Mesendoderm (in vitro differentiated cells): ENCODE data around the gene EXD2.

ENCODE experiments used
- DNase-seq: peaks from one replicate; pipeline ENCODE4 v3.0.0; 2013
- H2AK5ac ChIP-seq: 2 replicates; pipeline ENCODE4 v1.6.1; 2013; ENCODE audit warnings: low read length, inconsistent platforms
- H2BK120ac ChIP-seq: 2 replicates; pipeline ENCODE4 v1.6.1; 2013; ENCODE audit warnings: low read depth, mild to moderate bottlenecking, low read length, moderate library complexity, mixed read lengths
- H2BK15ac ChIP-seq: replicated peaks from 2 replicates; pipeline ENCODE4 v1.6.1; 2013; ENCODE audit warnings: low read depth, mild to moderate bottlenecking, moderate library complexity
- H2BK5ac ChIP-seq: 2 replicates; pipeline ENCODE4 v1.6.1; 2013; ENCODE audit warnings: low read length, inconsistent platforms
- H3K18ac ChIP-seq: 2 replicates; pipeline ENCODE4 v1.6.1; 2013; ENCODE audit warnings: mild to moderate bottlenecking, low read length, mixed read lengths
- H3K23ac ChIP-seq: one replicate; pipeline ENCODE4 v1.6.1; 2013; ENCODE audit warnings: low read length
- H3K27ac ChIP-seq: 2 replicates; pipeline ENCODE4 v1.5.1; 2013; ENCODE audit warnings: low read depth, mild to moderate bottlenecking, inconsistent platforms, low read length, moderate library complexity
- H3K27me3 ChIP-seq: 2 replicates; pipeline ENCODE4 v1.6.1; 2013; ENCODE audit warnings: low read length, control low read depth, mild to moderate bottlenecking, inconsistent platforms; ENCODE audit not compliant: insufficient read depth, poor library complexity
- H3K36me3 ChIP-seq: 2 replicates; pipeline ENCODE4 v1.6.1; 2013; ENCODE audit warnings: low read length, inconsistent platforms; ENCODE audit not compliant: control insufficient read depth, insufficient read depth
- H3K4ac ChIP-seq: one replicate; pipeline ENCODE4 v1.6.1; 2013; ENCODE audit warnings: low read depth, mild to moderate bottlenecking, low read length, moderate library complexity
- H3K4me1 ChIP-seq: 2 replicates; pipeline ENCODE4 v1.6.1; 2013; ENCODE audit warnings: low read depth, low read length, inconsistent platforms; ENCODE audit not compliant: control insufficient read depth
- H3K4me2 ChIP-seq: 2 replicates; pipeline ENCODE4 v1.6.1; 2013; ENCODE audit warnings: low read length
- H3K4me3 ChIP-seq: 2 replicates; pipeline ENCODE4 v1.5.1; 2013; ENCODE audit warnings: mild to moderate bottlenecking, low read length
- H3K56ac ChIP-seq: one replicate; pipeline ENCODE4 v1.6.1; 2013; ENCODE audit warnings: low read length
- H3K79me1 ChIP-seq: 2 replicates; pipeline ENCODE4 v1.6.1; 2013; ENCODE audit warnings: low read length, inconsistent platforms
- H3K79me2 ChIP-seq: 2 replicates; pipeline ENCODE4 v1.6.1; 2013; ENCODE audit warnings: mild to moderate bottlenecking, low read length; ENCODE audit not compliant: control insufficient read depth, insufficient read depth
- H3K9ac ChIP-seq: 2 replicates; pipeline ENCODE4 v1.6.1; 2013; ENCODE audit warnings: low read length, inconsistent platforms
- H4K5ac ChIP-seq: one replicate; pipeline ENCODE4 v1.6.1; 2013; ENCODE audit warnings: low read length
- H4K8ac ChIP-seq: one replicate; pipeline ENCODE4 v1.6.1; 2013; ENCODE audit warnings: low read depth, mild to moderate bottlenecking, control low read depth, low read length, moderate library complexity
- WGBS: extraction: QIAGEN DNeasy Blood & Tissue Kit; methylation state at CpG from one replicate; pipeline ENCODE4 v1.1.7; 2013; ENCODE audit warnings: low lambda C conversion rate, missing lambda C conversion rate; ENCODE audit not compliant: insufficient coverage; ENCODE audit errors: extremely low coverage; 5-methylcytosine and 5-hydroxymethylcytosine counted together

EXD2 gene

DNA sequence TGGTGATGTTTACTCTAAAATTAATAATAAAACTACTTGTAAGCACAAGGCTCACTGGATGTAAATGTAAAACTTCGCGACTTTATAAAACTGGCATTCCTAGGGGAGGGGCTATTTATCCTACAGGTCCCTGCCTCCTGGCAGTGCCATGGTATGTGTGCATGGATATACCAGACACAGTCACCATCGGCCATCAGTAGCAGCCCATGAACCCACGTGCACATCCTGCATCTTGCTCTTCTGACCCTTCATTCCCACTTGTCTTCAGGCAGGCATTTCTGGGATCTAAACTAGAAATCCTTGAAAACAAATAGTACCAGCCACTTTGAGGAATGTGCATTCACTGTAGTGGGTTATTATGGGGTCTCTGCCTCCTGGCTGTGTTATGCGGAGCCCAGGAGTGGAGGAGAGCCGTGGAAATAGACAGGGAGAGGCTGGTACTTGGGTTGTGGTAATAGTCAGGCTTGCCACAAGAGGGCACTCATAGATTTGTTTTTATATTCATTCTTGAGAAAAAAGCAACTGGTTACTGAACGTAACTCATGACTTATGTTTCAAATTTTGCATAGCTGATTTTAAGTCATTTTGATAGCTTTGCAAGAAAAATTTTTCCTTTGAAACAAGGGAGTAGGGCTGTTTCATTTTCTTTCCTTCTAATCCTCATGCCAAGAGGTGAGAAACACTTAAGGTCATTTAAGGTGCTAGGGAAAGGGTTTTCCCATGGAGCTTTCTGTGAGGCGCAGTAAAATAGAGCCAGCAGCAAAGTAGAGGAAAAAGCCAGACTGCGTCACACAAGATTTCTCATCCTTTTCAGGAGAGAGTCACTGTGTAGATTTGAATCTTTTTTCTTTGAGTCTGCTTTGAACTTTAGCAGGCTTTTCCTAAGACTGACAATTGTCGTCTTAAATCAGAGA is 51.3 kb downstream of the EXD2 start:
- H3K4ac ChIP-seq = no peak overlapping the region
- H4K5ac ChIP-seq = no peak overlapping the region
- H2BK5ac ChIP-seq = no peak overlapping the region
- no peaks in the 10 kb centered on the region for H3K36me3 ChIP-seq
- no peak overlapping the region for H2BK120ac ChIP-seq
- no peak overlapping the region for H2AK5ac ChIP-seq
- no peak overlapping the region for H3K4me2 ChIP-seq
- H3K18ac ChIP-seq = no peak overlapping the region
- H3K23ac ChIP-seq = no peak overlapping the region
- no peaks in the 10 kb centered on the region for H3K79me2 ChIP-seq
- H3K79me1 ChIP-seq = no peaks in the 10 kb centered on the region
- no peak overlapping the region for H4K8ac ChIP-seq
- H2BK15ac ChIP-seq = no peak overlapping the region
- H3K9ac ChIP-seq = no peak overlapping the region
- no peaks in the 10 kb centered on the region for H3K4me1 ChIP-seq
- no peak overlapping the region for H3K4me3 ChIP-seq
- H3K56ac ChIP-seq = no peak overlapping the region
- H3K27me3 ChIP-seq = no peaks in the 10 kb centered on the region
- WGBS = no CpG with 5 or more reads among the region's 10 CpGs
- peak; percentile 73 for DNase-seq
- H3K27ac ChIP-seq = no peak overlapping the region

DNA sequence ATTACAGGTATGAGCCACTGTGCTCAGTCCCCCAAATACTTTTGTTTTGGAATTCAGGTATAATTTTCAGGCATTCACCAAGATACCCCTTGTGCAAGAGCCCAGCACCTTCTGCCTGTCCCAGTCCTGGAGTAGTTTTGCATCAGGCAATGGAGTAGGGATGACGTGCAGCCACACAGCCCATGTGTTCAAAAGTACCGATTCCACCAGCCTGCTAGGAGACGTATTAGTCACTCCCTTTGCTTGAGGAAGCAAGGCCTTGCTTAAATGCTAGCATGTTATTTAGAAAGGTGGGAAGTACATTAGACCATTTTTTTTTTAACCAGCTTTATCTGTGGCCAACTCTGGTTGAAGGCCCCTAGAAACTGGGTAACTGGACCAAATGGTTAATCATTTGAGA is 53.6 kb downstream of the EXD2 start:
- no CpG with 5 or more reads among the region's 3 CpGs for WGBS
- Histone ChIP-seq H3K23ac (no peak overlapping the region), H2AK5ac (no peak overlapping the region), H3K27ac (no peak overlapping the region), H3K4ac (no peak overlapping the region), H3K79me1 (no peaks in the 10 kb centered on the region), H3K4me2 (no peak overlapping the region), H2BK15ac (no peak overlapping the region), H4K8ac (no peak overlapping the region), H3K4me3 (no peak overlapping the region), H3K36me3 (no peaks in the 10 kb centered on the region), H4K5ac (no peak overlapping the region), H3K9ac (no peak overlapping the region), H3K18ac (no peak overlapping the region), H3K56ac (no peak overlapping the region), H2BK5ac (no peak overlapping the region), H2BK120ac (no peak overlapping the region), H3K4me1 (no peaks in the 10 kb centered on the region), H3K27me3 (no peaks in the 10 kb centered on the region), H3K79me2 (no peaks in the 10 kb centered on the region)
- no peak for DNase-seq

DNA sequence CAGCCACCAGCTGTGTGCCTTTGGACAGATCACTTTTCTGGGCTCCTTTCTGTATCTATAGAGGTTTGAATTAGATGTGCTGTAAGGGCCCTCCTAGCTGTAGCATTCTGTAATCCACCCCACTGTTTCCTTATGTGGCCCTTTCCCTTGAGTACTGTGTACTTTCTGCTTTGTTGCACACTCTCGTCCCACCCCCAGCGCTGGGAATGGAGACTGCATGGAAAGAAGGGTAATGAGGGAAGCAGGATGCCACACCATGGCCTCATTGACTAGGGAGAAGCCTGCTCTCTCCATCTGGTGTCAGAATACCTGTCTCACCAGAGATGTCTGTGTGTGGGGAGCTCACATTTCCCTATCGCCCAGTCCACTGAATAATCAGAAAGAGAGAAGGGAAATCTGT is 55.0 kb downstream of the EXD2 start:
- Histone ChIP-seq H4K5ac (no peak overlapping the region), H3K4ac (no peak overlapping the region), H3K18ac (no peak overlapping the region), H2BK15ac (no peak overlapping the region), H2AK5ac (no peak overlapping the region), H3K27ac (no peak overlapping the region), H2BK5ac (no peak overlapping the region), H2BK120ac (no peak overlapping the region), H3K4me1 (no peaks in the 10 kb centered on the region), H3K9ac (no peak overlapping the region), H3K23ac (no peak overlapping the region), H3K79me2 (no peaks in the 10 kb centered on the region), H3K4me2 (no peak overlapping the region), H3K36me3 (no peaks in the 10 kb centered on the region), H3K4me3 (no peak overlapping the region), H4K8ac (no peak overlapping the region), H3K56ac (no peak overlapping the region), H3K79me1 (no peaks in the 10 kb centered on the region), H3K27me3 (no peaks in the 10 kb centered on the region)
- DNase-seq = no peak
- no CpG with 5 or more reads among the region's 3 CpGs for WGBS

DNA sequence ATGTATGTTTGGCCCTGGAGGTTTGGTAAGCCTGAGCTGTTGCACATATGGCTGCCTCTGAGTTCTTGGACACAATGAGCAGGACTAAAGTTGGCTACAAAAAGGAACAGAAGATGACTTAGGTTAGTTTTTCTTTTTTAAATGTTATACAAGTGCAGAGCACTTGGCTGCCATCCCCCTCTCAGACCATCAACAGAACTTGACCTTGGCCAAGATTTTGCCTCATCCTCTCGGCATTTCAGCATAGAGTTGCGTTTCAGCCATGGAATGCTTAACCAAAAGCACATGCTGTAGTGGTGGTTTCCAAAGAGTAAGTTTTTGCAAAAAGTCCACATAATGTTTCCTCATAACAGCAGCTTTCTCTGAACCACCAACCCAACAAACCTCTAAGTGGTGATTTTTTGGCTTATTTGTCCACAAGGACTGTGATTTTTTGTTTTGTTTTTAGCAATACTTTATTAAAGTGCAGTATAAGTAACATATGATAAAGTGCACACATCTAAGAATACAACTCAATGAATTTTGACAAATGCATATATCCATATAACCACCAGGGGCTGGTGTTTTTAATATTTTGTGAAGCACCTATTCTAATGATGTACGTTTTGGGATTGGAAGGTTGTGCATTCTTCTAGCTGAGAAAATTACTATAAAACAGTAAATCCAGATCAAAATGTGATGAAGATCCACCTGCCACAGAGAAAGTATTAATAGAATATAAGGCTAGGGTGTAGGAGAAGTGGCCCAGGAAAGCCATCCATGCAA is 56.6 kb downstream of the EXD2 start:
- Histone ChIP-seq H3K79me1 (no peaks in the 10 kb centered on the region), H3K79me2 (no peaks in the 10 kb centered on the region), H3K4me3 (no peak overlapping the region), H3K4me2 (no peak overlapping the region), H3K4me1 (no peaks in the 10 kb centered on the region), H2AK5ac (no peak overlapping the region), H3K4ac (no peak overlapping the region), H4K8ac (no peak overlapping the region), H3K9ac (no peak overlapping the region), H3K23ac (no peak overlapping the region), H4K5ac (no peak overlapping the region), H3K27ac (no peak overlapping the region), H2BK15ac (no peak overlapping the region), H3K27me3 (no peaks in the 10 kb centered on the region), H2BK5ac (no peak overlapping the region), H3K36me3 (no peaks in the 10 kb centered on the region), H2BK120ac (no peak overlapping the region), H3K18ac (no peak overlapping the region), H3K56ac (no peak overlapping the region)
- DNase-seq = no peak
- no CpG with 5 or more reads among the region's 3 CpGs for WGBS

DNA sequence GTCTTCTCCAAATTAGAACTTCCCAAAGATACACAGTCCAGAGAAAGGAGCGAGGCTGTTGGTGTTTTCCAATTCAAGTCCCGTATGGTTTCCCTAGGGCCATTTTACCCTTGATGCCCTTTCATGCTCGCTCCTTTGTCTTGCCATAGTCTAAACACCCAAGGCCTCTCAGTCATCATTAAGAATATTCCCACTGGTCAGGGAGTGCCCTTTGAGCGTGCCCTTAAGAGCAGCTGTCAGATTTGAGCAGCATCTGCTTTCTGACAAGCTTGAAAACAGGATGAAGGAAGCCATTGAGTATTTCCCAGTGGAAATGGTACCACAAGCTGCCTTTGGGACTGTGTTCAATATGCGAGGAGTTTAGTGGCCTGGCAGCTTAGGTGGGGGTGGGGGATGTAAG is 58.3 kb downstream of the EXD2 start:
- Histone ChIP-seq H3K18ac (no peak overlapping the region), H3K4ac (no peak overlapping the region), H3K4me3 (no peak overlapping the region), H2BK120ac (no peak overlapping the region), H3K23ac (no peak overlapping the region), H2AK5ac (no peak overlapping the region), H3K36me3 (no peaks in the 10 kb centered on the region), H3K56ac (no peak overlapping the region), H4K8ac (no peak overlapping the region), H2BK15ac (no peak overlapping the region), H3K27ac (no peak overlapping the region), H3K79me2 (no peaks in the 10 kb centered on the region), H4K5ac (no peak overlapping the region), H3K4me1 (no peaks in the 10 kb centered on the region), H2BK5ac (no peak overlapping the region), H3K27me3 (no peaks in the 10 kb centered on the region), H3K79me1 (no peaks in the 10 kb centered on the region), H3K4me2 (no peak overlapping the region), H3K9ac (no peak overlapping the region)
- no peak for DNase-seq
- no CpG with 5 or more reads among the region's 5 CpGs for WGBS
